Sigmoid colon (tissue), 3 donors: ENCODE measurements around the gene ATP2B3.

Experiments
- POLR2A ChIP-seq, 2 donors: fragments of 450-650 bp; IDR thresholded peaks; one replicate each; pipeline ENCODE4 v1.6.1; 2016; ENCODE audit warnings: antibody characterized with exemption in 2 of 2, mild to moderate bottlenecking in 2 of 2, moderate library complexity in 2 of 2
- TF ChIP-seq, protein P1 (sequence below), 4 experiments: fragments of 450-650 bp in 3 of 4; fragments of 200-600 bp in 1 of 4; IDR thresholded peaks; one replicate each; pipeline ENCODE4 v1.5.1; 2016 to 2019; ENCODE audit warnings: antibody characterized with exemption in 4 of 4, mild to moderate bottlenecking in 3 of 4, moderate library complexity in 2 of 4

DNA sequence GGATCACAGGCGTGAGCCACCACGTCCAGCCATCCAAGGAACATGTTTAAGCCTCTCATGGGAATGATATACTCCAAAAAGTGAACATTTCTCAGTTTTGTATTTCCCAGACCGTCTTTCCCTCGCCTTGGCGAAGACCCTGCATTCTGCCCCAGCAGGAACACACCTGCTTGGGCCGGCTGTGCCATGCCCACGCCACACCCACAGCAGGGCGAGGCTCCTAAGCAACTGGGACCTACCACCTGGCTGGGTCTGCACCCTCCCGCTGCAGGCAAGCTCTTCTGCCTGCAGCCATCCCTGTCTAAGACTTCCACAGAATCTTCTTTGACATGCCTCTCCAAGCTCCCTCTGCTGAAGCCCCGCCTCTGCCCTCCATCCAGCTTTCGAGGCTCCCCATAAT lies 77.9 kb downstream of the ATP2B3 start:
- TF ChIP-seq, protein P1, sequence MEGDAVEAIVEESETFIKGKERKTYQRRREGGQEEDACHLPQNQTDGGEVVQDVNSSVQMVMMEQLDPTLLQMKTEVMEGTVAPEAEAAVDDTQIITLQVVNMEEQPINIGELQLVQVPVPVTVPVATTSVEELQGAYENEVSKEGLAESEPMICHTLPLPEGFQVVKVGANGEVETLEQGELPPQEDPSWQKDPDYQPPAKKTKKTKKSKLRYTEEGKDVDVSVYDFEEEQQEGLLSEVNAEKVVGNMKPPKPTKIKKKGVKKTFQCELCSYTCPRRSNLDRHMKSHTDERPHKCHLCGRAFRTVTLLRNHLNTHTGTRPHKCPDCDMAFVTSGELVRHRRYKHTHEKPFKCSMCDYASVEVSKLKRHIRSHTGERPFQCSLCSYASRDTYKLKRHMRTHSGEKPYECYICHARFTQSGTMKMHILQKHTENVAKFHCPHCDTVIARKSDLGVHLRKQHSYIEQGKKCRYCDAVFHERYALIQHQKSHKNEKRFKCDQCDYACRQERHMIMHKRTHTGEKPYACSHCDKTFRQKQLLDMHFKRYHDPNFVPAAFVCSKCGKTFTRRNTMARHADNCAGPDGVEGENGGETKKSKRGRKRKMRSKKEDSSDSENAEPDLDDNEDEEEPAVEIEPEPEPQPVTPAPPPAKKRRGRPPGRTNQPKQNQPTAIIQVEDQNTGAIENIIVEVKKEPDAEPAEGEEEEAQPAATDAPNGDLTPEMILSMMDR (IDR thresholded peaks at IDR 0.05) = no peak
- TF ChIP-seq POLR2A (IDR thresholded peaks at IDR 0.05) = no peak
